Activated T-cell treated with anti-CD3 and anti-CD28 coated beads for 24 hours (primary cell): ENCODE data around the gene CCL3.
"Not testable (repeated sequence)": the region's sequence is repeated elsewhere in the genome, so short reads cannot be mapped to it uniquely, and the experiment has no call there.

Experiments used
- DNase-seq: peaks from one replicate; pipeline ENCODE4 v3.0.0-alpha.2; 2020; ENCODE audit warnings: low read depth

CCL3 gene

GRCh38 chr17:36089888-36090836 lies at the start of gene CCL3:
Gene CCL3, minus strand, starts transcription at chr17:36090143. Its CDS starts 85 bp downstream, at chr17:36090058.
- peak; percentile 32 for DNase-seq

DNA sequence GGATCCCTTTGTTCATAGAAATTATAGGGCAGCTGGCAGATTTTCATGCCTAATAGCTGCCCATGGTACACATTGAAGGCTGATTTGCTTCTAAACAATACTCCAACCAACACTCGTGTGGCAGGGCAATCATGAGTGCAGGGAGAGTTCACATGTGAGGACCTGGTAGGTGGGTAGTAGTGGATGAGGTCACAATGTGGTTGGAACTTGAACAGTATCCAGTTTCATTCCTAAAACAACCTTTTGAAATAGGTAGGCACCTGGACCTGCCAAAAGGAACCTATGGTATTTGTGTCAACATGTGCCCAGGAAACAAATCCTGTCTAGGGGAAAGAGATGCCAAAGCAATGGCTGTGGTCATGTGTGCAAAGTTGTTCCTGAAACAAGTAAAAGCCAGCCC lies 46.5 kb upstream of the CCL3 start:
- no peak for DNase-seq

DNA sequence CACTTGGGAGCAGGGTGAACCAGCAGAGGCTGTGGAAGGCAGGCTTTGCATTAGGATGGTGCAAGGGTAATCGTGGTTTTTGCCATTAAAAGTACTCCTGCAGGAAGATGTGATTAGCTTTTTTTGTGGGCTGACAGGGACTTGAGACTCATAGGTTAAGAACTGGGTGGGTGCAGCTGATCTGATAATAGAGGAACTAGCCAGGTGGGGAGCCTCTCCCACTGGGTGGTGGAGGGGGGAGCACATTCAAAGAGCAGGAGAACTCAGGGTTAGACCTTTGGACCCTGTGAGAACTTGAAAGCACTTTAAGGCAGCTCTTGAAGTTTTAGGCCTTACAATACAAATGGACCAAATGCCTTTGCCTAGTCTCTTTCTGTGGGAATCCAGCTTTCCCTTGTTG lies 46.1 kb upstream of the CCL3 start:
- no peak for DNase-seq

DNA sequence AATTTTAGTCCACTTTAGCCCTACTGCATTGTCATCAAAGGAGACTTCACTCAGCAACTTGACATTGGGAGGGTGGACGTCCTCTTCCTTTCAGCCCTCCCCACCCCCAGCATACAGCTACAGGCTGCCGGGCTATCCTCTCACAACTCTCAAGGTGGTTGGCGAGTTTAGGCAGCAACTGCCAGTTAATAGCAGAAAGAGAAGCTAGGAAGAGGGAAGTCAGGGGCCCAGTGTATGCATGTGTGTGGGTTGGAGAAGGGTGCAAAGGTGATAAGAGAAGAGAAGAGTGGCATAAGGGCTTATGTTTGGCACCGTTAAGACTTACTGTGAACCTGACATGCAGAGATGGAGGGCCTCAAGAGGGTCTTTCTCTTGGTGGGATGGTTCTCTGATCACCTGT lies 45.5 kb upstream of the CCL3 start:
- DNase-seq, result no peak

DNA sequence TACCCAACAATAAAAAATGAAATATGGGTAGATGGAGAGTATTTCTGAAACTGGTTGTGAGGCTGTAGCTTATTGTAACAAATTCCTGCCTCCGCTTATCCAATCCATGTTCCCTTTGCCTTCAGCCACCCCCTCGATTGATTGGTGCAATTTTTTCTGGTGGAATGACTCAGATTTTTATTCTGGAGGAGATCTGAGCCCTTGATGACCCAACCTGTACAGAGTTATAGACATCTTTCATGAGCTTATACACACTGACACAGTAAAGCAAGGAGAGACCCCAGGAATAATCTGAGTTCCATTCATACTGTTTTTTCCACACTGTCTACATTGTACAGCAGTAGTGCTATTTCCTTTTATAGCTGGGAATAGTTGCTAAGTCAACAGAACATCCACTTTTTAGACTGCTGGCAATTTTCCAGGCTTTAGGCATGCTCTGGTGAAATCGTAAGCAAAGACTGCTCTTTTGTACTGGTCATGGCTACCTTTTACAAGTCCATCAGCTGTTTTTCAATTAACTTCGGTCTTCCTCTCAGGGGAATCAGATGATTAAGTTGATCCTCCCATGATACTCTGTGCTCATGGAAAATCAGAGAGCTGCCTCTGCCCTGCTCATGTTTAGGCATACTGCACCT lies 43.8 kb upstream of the CCL3 start:
- no peak for DNase-seq

DNA sequence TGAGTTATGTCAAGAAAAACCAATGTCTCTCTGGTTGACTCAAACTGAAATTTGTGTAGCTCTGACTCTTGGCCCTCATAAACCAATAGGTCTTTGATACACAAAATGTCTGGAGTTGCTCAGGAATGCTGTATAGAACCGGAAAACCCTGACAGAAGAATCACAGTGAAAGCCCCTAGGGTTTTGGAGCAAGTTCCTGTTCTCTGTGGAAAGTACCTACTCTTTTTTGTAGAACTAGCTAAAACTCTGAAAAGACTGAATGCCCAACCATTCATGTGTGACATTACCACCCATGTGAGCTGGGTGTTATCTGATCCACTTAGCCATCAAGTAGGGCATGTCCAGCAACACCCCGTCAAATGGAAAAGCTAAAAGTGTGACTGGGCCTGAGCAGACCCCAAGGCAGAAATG lies 42.5 kb upstream of the CCL3 start:
- no peak for DNase-seq

DNA sequence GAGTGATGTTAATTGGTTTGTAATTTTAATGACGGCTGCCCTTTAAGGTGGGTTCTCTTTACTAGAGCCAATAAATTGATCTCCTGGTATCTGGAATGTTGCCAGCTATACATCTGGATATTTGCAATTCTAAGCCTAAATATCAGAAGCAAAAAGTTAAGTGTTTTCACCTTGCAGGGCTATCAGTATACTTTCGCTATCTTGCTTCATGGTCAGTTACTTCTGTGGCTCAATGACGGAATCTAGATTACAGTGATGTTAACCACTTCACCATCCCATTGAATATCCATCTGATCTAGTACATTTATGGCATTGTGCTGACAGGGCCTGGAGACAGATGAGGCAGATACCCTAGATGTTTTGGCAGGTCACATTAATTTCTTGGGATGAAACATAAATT lies 42.0 kb upstream of the CCL3 start:
- DNase-seq, result no peak

DNA sequence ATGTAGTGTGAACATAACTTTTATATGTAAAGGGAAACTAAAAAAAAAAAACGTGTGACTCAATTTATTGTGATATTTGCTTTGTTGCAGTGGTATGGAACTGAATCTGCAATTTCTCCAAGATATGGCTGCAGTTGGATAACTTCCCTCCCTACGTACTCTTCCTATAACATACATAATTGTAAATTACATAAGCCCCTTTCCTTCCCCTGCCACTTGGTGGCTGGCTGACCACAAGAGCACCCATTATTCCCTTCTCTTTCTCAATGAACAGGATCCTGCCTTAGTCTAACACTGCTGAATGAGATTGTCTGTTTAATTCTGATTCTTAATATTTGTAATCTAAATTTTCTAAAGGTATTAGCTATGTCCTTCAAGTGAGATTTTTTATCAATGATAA lies 41.5 kb upstream of the CCL3 start:
- DNase-seq, result no peak

GRCh38 chr17:36130346-36130745 lies 40.4 kb upstream of the CCL3 start:
- DNase-seq, result no peak

DNA sequence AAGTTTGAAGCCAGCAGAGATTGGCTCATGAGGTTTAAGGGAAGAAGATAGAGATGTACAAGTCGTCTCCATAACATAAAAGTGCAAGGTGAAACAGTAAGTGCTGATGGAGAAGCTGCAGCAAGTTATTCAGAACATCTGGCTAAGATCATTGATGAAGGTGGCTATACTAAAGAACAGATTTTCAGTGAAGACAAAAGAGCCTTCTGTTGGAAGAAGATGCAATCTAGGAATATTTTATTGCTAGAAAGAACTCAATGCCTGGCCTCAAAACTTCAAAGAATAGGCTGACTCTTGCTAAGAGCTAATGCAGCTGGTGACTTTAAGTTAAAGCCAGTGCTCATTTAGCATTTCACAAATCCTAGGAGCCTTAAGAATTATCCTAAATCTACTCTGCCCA lies 39.7 kb upstream of the CCL3 start:
- no peak for DNase-seq

DNA sequence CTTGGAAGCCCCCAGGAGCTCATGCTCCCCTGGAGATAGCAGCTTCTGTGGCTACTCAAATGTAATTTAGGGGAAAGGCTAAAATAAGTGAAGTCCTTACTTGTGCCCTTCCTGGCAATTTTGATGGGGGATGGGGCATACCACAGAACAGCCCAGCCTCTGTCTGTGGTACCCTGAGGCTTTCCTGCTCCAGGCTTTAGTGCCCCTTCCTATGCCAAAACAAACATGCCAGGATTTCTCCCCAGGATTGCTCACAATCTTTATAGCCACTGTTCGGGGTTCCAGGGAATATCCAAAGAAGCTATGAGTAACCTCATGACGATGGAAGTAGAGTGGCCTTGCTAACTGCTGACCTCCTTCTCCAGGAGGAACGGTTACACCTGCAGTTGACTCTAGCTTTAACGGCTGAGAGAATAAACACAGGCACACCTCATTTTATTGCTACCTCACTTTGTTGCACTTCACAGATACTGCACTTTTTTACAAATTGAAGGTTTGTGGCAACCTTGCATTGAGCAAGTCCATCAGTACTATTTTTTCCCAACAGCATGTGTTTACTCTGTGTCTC lies 38.6 kb upstream of the CCL3 start:
- no peak for DNase-seq

GRCh38 chr17:36127911-36128310 lies 38.0 kb upstream of the CCL3 start:
- DNase-seq, result no peak

DNA sequence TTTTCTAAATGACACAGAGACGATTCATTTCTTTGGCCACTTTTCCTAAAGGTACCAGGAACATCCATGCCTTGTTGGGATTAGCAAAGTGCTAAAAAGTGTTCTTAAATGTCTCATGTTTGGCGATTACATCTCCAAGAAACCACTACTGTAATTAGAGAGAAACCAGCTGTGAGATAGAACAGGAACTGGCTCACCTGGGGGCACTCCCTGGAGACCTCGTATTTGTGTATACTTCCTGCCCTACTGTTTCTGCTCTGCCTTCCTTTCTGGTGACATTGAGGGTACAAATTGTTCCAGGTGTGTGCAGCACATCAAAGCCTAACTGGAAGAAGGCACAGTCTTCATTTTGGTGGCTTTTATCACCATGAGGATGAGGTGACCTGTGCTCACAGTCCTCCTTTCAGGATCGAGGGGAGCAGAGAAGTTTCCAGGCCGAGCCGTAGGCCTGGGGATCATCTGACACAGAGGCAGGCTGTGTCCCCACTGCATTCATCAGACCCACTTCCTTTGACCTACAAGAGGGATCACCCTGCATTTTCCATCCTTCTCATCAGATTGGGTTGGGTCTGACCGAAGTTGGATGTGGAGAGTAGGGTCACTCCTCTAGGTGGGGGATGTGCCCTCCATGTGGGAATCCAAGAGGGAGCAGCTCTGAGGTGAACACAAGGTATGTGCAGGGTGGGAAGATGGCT lies 37.4 kb upstream of the CCL3 start:
- no peak for DNase-seq

DNA sequence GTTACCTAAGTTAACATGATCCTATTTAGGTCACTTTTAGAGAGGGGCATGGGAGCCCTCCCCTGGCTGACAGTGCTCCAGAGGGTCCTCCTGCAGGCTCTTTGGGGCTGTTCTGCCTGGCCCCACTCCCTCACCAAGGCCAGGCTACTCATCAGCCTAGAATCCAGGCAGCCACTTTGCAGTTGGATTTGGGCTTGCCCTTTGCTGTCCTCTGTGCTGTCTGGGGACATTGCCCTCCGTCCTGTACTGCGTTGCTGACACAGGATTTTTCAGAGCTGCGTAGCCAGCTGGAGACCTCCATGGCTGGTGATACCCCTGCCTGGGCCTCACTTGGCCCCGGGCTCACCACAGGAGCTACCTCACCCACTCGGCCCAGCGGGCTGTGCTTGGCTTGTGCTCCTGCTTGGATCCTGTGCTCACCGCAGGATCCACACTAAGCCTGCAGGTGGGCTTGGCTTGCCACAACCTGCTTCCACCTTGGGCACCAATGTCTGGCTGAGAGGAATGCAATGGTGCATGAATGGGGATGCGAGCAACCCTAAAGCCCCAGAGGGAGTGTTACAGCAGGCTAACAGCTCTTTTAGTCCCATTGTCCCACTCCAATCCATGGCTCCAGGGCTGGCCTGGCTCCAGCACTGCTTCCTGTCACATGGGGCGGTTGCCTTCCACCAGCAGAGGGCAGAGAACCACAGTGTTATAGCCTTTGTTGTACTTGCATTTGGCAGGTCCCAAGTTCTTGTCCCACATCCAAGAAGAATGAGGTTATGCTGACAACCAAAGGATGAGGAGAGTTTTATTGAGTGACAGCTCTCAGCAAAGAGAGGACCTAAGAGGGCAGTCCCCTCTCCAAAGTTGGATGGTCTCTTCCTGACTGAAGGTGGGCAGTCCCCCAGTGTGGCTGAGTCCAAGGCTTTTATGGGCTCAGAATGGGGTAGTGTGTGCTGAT lies 35.2 kb upstream of the CCL3 start:
- DNase-seq, result no peak

DNA sequence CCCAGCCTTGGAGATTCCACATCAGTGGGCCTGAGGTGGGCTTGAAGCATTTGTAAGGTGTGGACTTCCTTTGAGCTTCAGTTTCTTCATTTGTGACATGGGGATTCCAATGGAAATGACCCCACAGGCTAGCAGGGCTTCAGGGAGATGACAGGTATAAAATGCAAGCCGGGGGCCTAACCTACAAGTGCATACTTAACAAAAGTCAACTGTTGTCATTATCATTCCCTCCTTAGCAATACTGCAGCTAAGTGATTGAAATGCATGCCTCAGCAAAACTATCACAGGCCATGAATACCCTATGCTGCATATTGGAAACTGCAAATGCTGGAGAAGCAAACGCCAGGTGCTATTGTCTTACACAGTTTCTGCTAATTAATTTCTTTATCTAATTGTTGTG lies 33.5 kb upstream of the CCL3 start:
- DNase-seq, result no peak

GRCh38 chr17:36121099-36121498 lies 31.2 kb upstream of the CCL3 start:
- DNase-seq, result not testable (repeated sequence)

DNA sequence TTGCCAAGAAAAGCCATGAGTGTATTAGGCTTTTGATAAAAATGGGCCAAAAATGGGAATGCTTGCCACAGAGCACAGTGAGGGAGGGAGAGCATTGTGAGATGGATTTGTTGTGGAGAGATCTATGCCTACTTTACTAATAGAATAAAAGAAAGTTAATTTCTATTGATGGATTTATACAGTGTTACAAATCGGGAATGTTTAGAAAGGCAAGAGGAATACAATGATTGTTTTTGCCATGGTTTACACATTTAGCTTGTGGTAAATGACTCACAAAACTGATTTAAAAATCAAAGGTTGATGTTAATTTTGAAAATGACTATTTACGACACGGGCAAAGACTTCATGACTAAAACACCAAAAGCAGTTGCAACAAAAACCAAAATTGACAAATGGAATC lies 30.3 kb upstream of the CCL3 start:
- DNase-seq, result no peak

DNA sequence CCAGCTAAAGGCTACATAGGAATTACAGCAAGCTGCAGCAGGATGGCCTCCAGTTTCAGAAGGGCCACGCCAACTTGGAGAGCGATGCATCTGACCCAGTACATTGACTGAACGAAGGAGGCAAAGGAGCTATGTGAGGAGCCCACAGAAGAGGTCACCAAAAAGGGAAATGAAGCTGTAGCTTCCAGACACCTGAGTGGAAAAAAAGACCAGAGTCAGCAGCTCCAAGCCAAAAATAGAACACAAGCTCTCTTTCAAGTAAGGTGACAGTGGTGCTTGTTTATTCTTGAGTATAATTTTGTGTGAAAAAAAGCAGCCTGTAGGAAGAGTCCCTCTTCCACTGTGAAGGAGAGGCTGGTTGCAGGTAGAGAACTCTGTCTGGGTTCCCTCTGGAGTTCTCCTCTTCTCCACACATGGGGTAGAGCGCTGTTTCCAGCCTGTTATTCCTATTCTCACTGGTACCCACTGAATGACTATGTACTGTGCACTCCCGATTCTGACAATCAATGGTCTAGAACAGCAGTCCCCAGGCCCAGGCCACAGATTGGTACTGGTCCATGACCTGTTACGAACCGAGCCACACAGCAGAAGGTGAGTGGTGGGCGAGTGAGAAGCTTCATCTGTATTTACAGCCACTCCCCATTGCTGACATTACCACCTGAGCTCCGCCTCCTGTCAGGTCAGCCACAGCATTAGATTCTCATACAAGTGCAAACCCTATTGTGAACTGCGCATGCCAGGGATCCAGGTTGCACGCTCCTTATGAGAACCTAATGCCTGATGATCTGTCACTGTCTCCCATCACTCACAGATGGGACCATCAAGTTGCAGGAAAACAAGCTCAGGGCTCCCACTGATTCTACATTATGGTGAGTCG lies 28.8 kb upstream of the CCL3 start:
- DNase-seq, result no peak

- DNase-seq, result peak; percentile 14
Measured at GRCh38 chr17:36117505-36118382, 27.8 kb upstream of the CCL3 start.

GRCh38 chr17:36115649-36115977 lies 25.7 kb upstream of the CCL3 start:
- DNase-seq, result not testable (repeated sequence)
